Progenitor cell of endocrine pancreas (in vitro differentiated cells): ENCODE results near the gene UBALD1. TPM values are rescaled to one million over a fixed set of nuclear protein-coding genes. Genes with fewer than 3 reads are reported as not detected.

Source experiments
- DNase-seq: peaks from one replicate; pipeline ENCODE4 v3.0.0; 2021; ENCODE audit warnings: low spot score; ENCODE audit not compliant: unreplicated experiment
- H3K27ac Mint-ChIP-seq: 2 replicates; pipeline ENCODE4 v1.8.0; 2021; ENCODE audit warnings: mild to moderate bottlenecking, moderate library complexity, mixed read lengths
- H3K27me3 Mint-ChIP-seq: 2 replicates; pipeline ENCODE4 v1.8.0; 2021; ENCODE audit warnings: mixed read lengths
- H3K36me3 Mint-ChIP-seq: 2 replicates; pipeline ENCODE4 v1.8.0; 2022; ENCODE audit warnings: mixed read lengths; ENCODE audit not compliant: insufficient read depth
- H3K4me1 Mint-ChIP-seq: 2 replicates; pipeline ENCODE4 v1.8.0; 2021; ENCODE audit warnings: low read depth, mixed read lengths
- H3K4me3 Mint-ChIP-seq: 2 replicates; pipeline ENCODE4 v1.8.0; 2021; ENCODE audit warnings: low read depth, mild to moderate bottlenecking, moderate library complexity, mixed read lengths
- H3K9me3 Mint-ChIP-seq: 2 replicates; pipeline ENCODE4 v1.8.0; 2021; ENCODE audit warnings: low read depth, mixed read lengths
- CTCF ChIP-seq: fragments of 200-600 bp; sonication (generic); IDR thresholded peaks from one replicate; pipeline ENCODE4 v1.5.0; 2021; ENCODE audit warnings: antibody characterized with exemption, mild to moderate bottlenecking; ENCODE audit not compliant: unreplicated experiment
- total RNA-seq: library from RNA; stranded (reverse); gene quantifications from 2 replicates; pipeline ENCODE4 v1.2.1, GENCODE V29; 2021

UBALD1 gene
- total RNA-seq, 1 donor from 2014 or later, result 39.4 TPM

GRCh38 chr16:4641306-4641687 is 26.6 kb upstream of the UBALD1 start:
- Mint-ChIP-seq H3K36me3 (peaks cover 10% of the 10 kb centered on the region), H3K4me3 (no peak overlapping the region), H3K27ac (no peak overlapping the region), H3K9me3 (no peaks in the 10 kb centered on the region), H3K4me1 (no peaks in the 10 kb centered on the region), H3K27me3 (no peaks in the 10 kb centered on the region)
- DNase-seq, result no peak
- TF ChIP-seq CTCF, result no peak

GRCh38 chr16:4640572-4641305 is 26.1 kb upstream of the UBALD1 start:
- TF ChIP-seq CTCF, result no peak
- Mint-ChIP-seq H3K27me3 (no peaks in the 10 kb centered on the region), H3K9me3 (no peaks in the 10 kb centered on the region), H3K4me1 (no peaks in the 10 kb centered on the region), H3K36me3 (peaks cover 10% of the 10 kb centered on the region), H3K4me3 (no peak overlapping the region), H3K27ac (no peak overlapping the region)
- DNase-seq, result no peak

- Mint-ChIP-seq H3K36me3 (peaks cover 6% of the 10 kb centered on the region), H3K9me3 (no peaks in the 10 kb centered on the region), H3K27ac (no peak overlapping the region), H3K4me1 (no peaks in the 10 kb centered on the region), H3K4me3 (no peak overlapping the region), H3K27me3 (no peaks in the 10 kb centered on the region)
- no peak for DNase-seq
- TF ChIP-seq CTCF, result no peak
These were observed 25.3 kb upstream of the UBALD1 start for GRCh38 chr16:4639899-4640509.

GRCh38 chr16:4637501-4638166 is 22.9 kb upstream of the UBALD1 start:
- no peak overlapping the region for H3K27ac Mint-ChIP-seq
- DNase-seq, result no peak
- TF ChIP-seq CTCF, result no peak
- no peaks in the 10 kb centered on the region for H3K4me1 Mint-ChIP-seq
- no peak overlapping the region for H3K4me3 Mint-ChIP-seq
- peaks cover 6% of the 10 kb centered on the region for H3K36me3 Mint-ChIP-seq
- H3K9me3 Mint-ChIP-seq, result no peaks in the 10 kb centered on the region
- no peaks in the 10 kb centered on the region for H3K27me3 Mint-ChIP-seq

- Mint-ChIP-seq H3K27ac (peak overlapping the region; percentile 19), H3K4me3 (no peak overlapping the region), H3K4me1 (no peaks in the 10 kb centered on the region), H3K9me3 (peaks cover 3% of the 10 kb centered on the region), H3K27me3 (no peaks in the 10 kb centered on the region), H3K36me3 (peaks cover 13% of the 10 kb centered on the region)
- no peak for DNase-seq
- no peak for TF ChIP-seq CTCF
These were observed 21.5 kb upstream of the UBALD1 start for GRCh38 chr16:4636196-4636595.
